ENCODE measurements around the gene PER2.

The PER2 gene

DNA sequence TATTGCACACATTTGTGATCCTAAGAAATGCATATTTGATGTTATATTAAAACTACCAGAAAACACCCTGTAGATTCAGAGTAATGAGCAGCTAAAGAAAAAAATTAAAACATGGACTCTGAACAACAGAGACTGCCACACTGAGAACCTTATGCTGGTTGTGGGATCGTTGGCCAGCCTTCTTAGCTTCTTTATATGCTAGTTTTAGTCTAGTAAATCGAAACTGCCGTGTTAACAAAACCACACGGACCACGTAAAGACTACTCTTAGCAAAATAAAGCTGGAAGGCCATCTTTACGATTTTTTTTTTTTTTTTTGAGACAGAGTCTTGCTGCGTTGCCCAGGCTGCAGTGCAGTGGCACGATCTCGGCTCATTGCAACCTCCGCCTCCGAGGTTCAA, 22.8 kb downstream of the PER2 start:
- H3K4me3 ChIP-seq (ENCODE audit: low read depth, low read length), result no peak overlapping the region
- TF ChIP-seq, protein P1, sequence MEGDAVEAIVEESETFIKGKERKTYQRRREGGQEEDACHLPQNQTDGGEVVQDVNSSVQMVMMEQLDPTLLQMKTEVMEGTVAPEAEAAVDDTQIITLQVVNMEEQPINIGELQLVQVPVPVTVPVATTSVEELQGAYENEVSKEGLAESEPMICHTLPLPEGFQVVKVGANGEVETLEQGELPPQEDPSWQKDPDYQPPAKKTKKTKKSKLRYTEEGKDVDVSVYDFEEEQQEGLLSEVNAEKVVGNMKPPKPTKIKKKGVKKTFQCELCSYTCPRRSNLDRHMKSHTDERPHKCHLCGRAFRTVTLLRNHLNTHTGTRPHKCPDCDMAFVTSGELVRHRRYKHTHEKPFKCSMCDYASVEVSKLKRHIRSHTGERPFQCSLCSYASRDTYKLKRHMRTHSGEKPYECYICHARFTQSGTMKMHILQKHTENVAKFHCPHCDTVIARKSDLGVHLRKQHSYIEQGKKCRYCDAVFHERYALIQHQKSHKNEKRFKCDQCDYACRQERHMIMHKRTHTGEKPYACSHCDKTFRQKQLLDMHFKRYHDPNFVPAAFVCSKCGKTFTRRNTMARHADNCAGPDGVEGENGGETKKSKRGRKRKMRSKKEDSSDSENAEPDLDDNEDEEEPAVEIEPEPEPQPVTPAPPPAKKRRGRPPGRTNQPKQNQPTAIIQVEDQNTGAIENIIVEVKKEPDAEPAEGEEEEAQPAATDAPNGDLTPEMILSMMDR (IDR thresholded peaks at IDR 0.05; ENCODE audit: low read depth, low read length, missing control alignments), result no peak
- in situ Hi-C loops (cut with HindIII; ENCODE audit: low sequenced_read_pairs), result no loop called here
- DNase-seq (ENCODE audit: low read depth), result no peak

DNA sequence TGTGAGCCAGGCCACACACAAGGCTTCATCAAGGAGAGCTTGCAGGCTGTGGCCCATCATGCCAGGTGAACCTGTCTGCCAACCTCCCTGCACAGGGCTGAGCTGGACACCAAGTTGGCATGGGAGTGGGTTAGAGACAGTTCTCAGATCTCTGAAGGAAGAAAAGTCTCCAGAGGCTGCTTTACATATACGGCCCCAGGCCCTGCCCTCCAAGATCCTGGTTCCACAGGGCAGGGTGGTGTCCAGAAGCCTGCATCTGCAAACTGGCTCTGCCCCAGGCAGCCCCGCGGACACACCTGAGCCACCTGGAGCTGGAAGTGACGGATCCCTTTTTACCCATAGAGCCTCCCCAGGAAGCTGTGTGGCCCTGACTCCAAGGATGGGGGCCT, 24.3 kb downstream of the PER2 start:
- no peak for DNase-seq (ENCODE audit: low read depth)
- TF ChIP-seq, protein P1 (IDR thresholded peaks at IDR 0.05; ENCODE audit: low read depth, low read length, missing control alignments), result no peak
- in situ Hi-C loops (cut with HindIII; ENCODE audit: low sequenced_read_pairs), result no loop called here
- H3K4me3 ChIP-seq (ENCODE audit: low read depth, low read length), result no peak overlapping the region

DNA sequence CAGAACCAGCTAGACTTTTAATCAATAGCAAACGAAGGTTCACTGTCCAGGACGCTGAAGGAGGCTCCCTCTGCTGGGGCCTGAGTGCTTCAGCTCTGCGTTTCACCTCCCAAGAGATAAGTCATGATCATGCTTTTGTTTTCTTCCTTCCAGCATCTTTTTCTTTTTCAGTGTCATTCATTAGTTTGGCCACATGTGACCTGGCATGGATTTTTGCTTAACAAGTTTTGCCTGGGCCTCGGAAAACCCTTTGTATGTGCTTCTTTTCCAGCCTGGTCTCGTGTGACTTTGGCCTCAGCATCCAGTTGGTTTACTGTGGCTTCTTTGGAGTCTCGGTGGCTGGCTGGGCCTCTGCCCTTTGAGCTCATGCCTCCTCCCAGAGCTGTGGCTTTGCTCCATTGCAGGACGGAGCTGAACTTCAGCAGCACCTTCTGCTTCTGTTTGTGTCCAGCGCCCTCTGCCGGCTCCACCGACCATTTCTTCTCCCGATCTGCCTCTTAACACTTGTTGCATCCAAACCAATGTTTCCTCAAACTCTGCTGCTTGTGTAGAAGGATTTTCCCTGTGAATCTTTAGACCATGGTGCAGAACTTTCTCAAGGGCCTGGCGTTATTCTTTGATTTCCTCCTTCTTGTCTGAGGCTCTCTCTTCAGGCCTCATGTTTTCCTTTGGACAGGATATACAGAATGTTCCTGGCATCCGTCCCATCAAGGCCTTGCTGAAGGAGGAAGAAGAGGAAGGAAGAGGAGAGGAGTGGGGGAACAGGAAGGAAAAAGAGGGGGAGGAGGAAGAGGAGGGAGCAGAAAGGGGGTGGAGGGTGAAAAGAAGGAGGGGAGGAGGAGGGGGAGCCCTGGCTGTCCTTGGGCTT, 25.0 kb downstream of the PER2 start:
- TF ChIP-seq, protein P1 (IDR thresholded peaks at IDR 0.05; ENCODE audit: low read depth, low read length, missing control alignments), result peak; percentile 70
- no peak overlapping the region for H3K4me3 ChIP-seq (ENCODE audit: low read depth, low read length)
- in situ Hi-C loops (cut with HindIII; ENCODE audit: low sequenced_read_pairs), result no loop called here
- peak; percentile 92 for DNase-seq (ENCODE audit: low read depth)

DNA sequence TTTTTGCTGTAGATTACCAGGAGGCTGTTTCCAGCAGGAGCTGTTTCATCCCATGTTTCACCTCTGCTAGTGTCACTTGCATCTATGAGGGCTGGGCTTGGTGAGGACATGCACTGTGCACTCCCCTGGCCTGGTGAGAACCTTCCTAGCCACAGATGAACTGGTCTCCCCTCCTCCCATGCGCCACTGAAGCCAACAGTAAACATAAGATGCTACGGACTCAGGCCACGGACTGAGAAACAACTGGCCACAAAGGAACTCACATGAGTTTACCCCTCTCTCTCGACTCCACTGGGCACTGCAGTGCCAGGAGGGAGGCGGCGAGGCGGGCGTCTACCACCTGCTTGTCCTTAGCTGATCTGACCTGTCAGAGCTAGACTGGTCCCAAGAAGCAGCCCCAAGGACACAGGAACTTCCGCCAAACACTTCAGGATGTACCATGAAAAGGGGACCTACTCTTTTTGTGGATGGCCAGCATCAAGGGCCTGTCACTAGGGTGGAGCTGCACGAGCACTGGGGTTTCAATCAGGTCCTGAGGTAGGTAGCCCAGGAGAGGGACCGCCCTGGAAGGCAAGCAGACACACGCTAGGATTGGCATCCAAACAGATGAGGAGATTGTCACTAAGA, 25.8 kb downstream of the PER2 start:
- no peak overlapping the region for H3K4me3 ChIP-seq (ENCODE audit: low read depth, low read length)
- TF ChIP-seq, protein P1 (IDR thresholded peaks at IDR 0.05; ENCODE audit: low read depth, low read length, missing control alignments), result no peak
- DNase-seq (ENCODE audit: low read depth), result no peak
- in situ Hi-C loops (cut with HindIII; ENCODE audit: low sequenced_read_pairs), result no loop called here

DNA sequence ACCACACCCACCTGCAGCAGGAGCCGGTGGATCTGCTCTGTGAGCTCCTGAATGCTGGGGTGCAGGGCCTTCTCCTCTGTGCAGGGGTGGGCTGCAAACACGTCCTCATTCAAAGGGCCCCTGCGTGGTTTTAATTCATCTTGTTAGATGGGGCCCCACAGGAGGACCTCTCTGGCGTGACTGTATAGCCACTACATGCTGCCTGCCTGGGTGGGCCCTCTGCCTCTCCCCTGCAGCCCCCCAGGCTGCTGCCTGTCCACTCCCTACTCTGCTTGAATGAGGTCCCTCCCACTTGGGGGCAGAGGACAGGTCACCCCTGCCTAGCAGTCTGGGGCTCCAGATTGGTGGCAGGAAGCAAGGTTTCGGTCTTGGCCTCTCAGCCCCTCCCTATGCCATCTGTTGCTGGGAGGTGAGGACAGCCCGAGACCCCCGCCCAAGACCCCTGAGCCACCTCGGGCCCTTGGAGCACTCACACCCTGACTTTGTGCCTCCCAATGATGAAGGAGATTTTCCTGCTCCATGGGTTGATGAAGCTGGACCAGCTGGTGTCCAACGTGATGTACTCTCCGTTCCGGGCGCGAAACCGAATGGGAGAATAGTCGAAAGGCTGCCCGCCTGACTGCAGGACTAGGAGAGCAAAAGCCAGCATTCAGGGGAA, 26.6 kb downstream of the PER2 start:
- TF ChIP-seq, protein P1 (IDR thresholded peaks at IDR 0.05; ENCODE audit: low read depth, low read length, missing control alignments), result no peak
- DNase-seq (ENCODE audit: low read depth), result no peak
- in situ Hi-C loops (cut with HindIII; ENCODE audit: low sequenced_read_pairs), result no loop called here
- H3K4me3 ChIP-seq (ENCODE audit: low read depth, low read length), result no peak overlapping the region

DNA sequence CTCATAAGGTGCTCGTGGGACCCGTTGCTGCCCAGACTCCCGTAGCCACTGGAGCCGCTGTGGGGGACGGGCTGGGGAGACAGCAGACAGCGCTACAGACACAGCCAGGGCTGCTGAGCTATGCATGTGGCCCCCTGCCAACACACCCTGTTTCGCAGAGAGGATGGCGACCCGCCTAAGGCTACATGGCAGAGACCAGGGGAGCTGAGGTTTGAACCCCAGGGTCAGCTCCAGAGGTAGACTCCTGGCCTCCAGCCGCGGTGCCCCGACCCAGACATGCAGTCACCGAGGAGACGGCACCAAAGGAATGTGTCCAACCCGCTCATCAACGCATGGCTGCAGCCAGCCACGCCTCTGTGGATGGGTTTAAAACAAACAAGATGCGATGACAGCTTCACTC, 27.5 kb downstream of the PER2 start:
- in situ Hi-C loops (cut with HindIII; ENCODE audit: low sequenced_read_pairs), result no loop called here

More for the DNA sequence above, 27.5 kb downstream of the PER2 start:
- TF ChIP-seq, protein P1 (IDR thresholded peaks at IDR 0.05; ENCODE audit: low read depth, low read length, missing control alignments), result no peak
- no peak for DNase-seq (ENCODE audit: low read depth)
- H3K4me3 ChIP-seq (ENCODE audit: low read depth, low read length), result no peak overlapping the region

All from astrocyte of the cerebellum (primary cell).